ENCODE data around the gene ZMYND8.

DNA sequence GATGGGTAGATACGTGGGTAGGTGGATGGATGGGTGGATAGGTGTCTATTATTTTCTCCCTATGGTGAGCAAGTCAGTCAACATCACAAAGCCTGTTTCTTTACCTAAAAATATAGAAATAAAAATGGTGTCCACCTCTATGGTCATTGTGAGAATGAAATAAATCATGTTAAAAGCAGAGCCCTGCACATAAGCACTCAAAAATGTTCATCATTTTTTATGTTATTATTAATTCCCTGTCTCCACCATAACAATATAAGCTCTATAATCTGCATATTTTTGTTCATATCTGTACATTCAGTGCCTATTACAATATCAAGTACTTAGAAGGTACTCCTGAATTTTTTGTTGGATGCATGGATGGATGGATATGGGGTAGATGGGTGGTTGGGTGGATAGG lies 177.6 kb downstream of the ZMYND8 start:
- no peak for TF ChIP-seq POLR2A (IDR thresholded peaks at IDR 0.05)
- TF ChIP-seq, protein P1, sequence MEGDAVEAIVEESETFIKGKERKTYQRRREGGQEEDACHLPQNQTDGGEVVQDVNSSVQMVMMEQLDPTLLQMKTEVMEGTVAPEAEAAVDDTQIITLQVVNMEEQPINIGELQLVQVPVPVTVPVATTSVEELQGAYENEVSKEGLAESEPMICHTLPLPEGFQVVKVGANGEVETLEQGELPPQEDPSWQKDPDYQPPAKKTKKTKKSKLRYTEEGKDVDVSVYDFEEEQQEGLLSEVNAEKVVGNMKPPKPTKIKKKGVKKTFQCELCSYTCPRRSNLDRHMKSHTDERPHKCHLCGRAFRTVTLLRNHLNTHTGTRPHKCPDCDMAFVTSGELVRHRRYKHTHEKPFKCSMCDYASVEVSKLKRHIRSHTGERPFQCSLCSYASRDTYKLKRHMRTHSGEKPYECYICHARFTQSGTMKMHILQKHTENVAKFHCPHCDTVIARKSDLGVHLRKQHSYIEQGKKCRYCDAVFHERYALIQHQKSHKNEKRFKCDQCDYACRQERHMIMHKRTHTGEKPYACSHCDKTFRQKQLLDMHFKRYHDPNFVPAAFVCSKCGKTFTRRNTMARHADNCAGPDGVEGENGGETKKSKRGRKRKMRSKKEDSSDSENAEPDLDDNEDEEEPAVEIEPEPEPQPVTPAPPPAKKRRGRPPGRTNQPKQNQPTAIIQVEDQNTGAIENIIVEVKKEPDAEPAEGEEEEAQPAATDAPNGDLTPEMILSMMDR (IDR thresholded peaks at IDR 0.05), result no peak
- no peak for TF ChIP-seq POLR2AphosphoS5 (IDR thresholded peaks at IDR 0.05)
- no peak for TF ChIP-seq EP300 (IDR thresholded peaks at IDR 0.05)
